ENCODE data around the gene KCNK17. TPM values are rescaled to one million over a fixed set of nuclear protein-coding genes. Genes with fewer than 3 reads are reported as not detected.

Gene KCNK17
- total RNA-seq, 1 donor from 2014 or later = not detected

- Mint-ChIP-seq H3K27me3 (ENCODE audit: insufficient read depth) (peaks cover 7% of the 10 kb centered on the region), H3K27ac (no peak overlapping the region), H3K9me3 (no peaks in the 10 kb centered on the region), H3K36me3 (ENCODE audit: low read depth) (no peaks in the 10 kb centered on the region), H3K4me1 (ENCODE audit: low read depth) (no peaks in the 10 kb centered on the region), H3K4me3 (no peak overlapping the region)
- intact Hi-C loops (cut with micrococcal nuclease) = no loop called here
- DNase-seq (ENCODE audit: low spot score) = no peak
Observed at GRCh38 chr6:39327507-39327906, 13.3 kb upstream of the KCNK17 start.

GRCh38 chr6:39322306-39322850 is 8.2 kb upstream of the KCNK17 start, which contains the start of gene KCNK16:
KCNK16 (minus strand) TSS chr6:39322702; CDS start chr6:39322540, 162 bp downstream.
- H3K27me3 Mint-ChIP-seq (ENCODE audit: insufficient read depth) = peaks cover 9% of the 10 kb centered on the region
- no peaks in the 10 kb centered on the region for H3K9me3 Mint-ChIP-seq
- no peak within 1 kb of the TSS for H3K27ac Mint-ChIP-seq
- H3K4me1 Mint-ChIP-seq (ENCODE audit: low read depth) = no peaks in the 10 kb centered on the region
- no peak for DNase-seq (ENCODE audit: low spot score)
- H3K4me3 Mint-ChIP-seq = no peak within 1 kb of the TSS
- intact Hi-C loops (cut with micrococcal nuclease) = no loop called here
- no peaks in the 10 kb centered on the region for H3K36me3 Mint-ChIP-seq (ENCODE audit: low read depth)

DNA sequence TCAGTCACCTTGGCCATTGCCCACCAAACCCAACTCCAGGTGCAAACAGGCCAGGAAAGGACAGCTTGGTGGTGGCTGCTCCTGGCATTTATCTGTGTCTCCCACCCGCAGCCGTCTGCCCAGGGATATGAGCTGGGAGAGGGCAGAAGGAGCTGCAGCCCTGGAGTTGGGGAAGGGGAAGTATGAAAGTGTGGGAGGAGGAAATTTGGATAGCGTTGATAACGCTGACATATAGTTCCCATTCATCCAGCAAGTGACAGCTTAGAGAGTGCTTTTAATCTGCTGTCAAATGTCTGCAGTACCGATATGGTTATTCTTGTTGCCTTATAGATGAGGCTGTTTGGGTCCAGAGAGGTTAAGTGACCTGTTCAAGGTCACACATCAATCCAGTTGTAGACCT is 7.5 kb upstream of the KCNK17 start:
- H3K4me3 Mint-ChIP-seq = no peak overlapping the region
- no peaks in the 10 kb centered on the region for H3K36me3 Mint-ChIP-seq (ENCODE audit: low read depth)
- H3K27me3 Mint-ChIP-seq (ENCODE audit: insufficient read depth) = peaks cover 12% of the 10 kb centered on the region
- H3K9me3 Mint-ChIP-seq = no peaks in the 10 kb centered on the region
- no peak overlapping the region for H3K27ac Mint-ChIP-seq
- no peak for DNase-seq (ENCODE audit: low spot score)
- no peaks in the 10 kb centered on the region for H3K4me1 Mint-ChIP-seq (ENCODE audit: low read depth)
- intact Hi-C loops (cut with micrococcal nuclease) = no loop called here

DNA sequence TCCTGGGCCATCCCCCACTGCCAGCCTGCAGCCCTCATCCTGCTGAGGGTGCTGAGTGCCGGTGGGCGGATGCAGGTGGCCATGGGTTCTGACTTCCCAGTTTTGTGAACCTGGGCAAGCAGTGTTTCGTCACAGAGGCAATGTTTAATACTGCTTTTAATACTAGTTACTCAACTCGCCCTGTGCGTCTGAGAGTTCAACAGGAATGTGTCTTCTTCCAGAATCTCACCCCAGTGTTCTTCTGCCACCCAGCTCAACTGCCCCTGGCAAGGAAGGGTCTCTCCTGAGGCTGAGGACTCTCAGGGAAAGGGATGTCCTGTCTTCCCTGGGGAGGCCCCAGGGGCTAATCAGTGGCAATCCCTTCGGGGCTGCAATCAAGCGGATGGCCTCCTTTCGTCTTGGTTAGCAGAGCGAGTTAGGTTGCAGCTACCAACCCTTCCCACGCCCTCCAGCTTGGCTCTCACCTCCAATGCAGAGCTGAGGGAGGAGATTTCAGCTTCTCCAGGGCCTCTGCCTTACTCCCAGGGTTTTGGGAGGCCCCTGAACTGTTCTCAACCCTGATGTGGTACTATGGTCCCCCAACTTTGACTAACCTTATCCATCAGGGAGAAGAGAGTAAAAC is 6.3 kb upstream of the KCNK17 start:
- intact Hi-C loops (cut with micrococcal nuclease) = no loop called here
- Mint-ChIP-seq H3K36me3 (ENCODE audit: low read depth) (no peaks in the 10 kb centered on the region), H3K4me1 (ENCODE audit: low read depth) (no peaks in the 10 kb centered on the region), H3K27ac (no peak overlapping the region), H3K4me3 (no peak overlapping the region), H3K9me3 (no peaks in the 10 kb centered on the region), H3K27me3 (ENCODE audit: insufficient read depth) (peaks cover 21% of the 10 kb centered on the region)
- DNase-seq (ENCODE audit: low spot score) = no peak

GRCh38 chr6:39319621-39320362 is 5.6 kb upstream of the KCNK17 start:
- Mint-ChIP-seq H3K4me3 (no peak overlapping the region), H3K36me3 (ENCODE audit: low read depth) (no peaks in the 10 kb centered on the region), H3K9me3 (no peaks in the 10 kb centered on the region), H3K27ac (no peak overlapping the region), H3K4me1 (ENCODE audit: low read depth) (no peaks in the 10 kb centered on the region), H3K27me3 (ENCODE audit: insufficient read depth) (peaks cover 27% of the 10 kb centered on the region)
- no peak for DNase-seq (ENCODE audit: low spot score)
- intact Hi-C loops (cut with micrococcal nuclease) = no loop called here

GRCh38 chr6:39317256-39317655 is 3.0 kb upstream of the KCNK17 start:
- intact Hi-C loops (cut with micrococcal nuclease) = no loop called here
- H3K9me3 Mint-ChIP-seq = no peaks in the 10 kb centered on the region
- no peak for DNase-seq (ENCODE audit: low spot score)

GRCh38 chr6:39313526-39314272 is 520 bp downstream of the KCNK17 start:
- Mint-ChIP-seq H3K9me3 (no peaks in the 10 kb centered on the region), H3K27ac (no peak overlapping the region), H3K36me3 (ENCODE audit: low read depth) (no peaks in the 10 kb centered on the region), H3K4me1 (ENCODE audit: low read depth) (no peaks in the 10 kb centered on the region), H3K4me3 (no peak overlapping the region), H3K27me3 (ENCODE audit: insufficient read depth) (peaks cover 44% of the 10 kb centered on the region)
- DNase-seq (ENCODE audit: low spot score) = no peak
- intact Hi-C loops (cut with micrococcal nuclease) = no loop called here

More at GRCh38 chr6:39317256-39317655, 3.0 kb upstream of the KCNK17 start:
- Mint-ChIP-seq H3K4me1 (ENCODE audit: low read depth) (no peaks in the 10 kb centered on the region), H3K27ac (no peak overlapping the region), H3K36me3 (ENCODE audit: low read depth) (no peaks in the 10 kb centered on the region), H3K27me3 (ENCODE audit: insufficient read depth) (peaks cover 34% of the 10 kb centered on the region), H3K4me3 (no peak overlapping the region)

DNA sequence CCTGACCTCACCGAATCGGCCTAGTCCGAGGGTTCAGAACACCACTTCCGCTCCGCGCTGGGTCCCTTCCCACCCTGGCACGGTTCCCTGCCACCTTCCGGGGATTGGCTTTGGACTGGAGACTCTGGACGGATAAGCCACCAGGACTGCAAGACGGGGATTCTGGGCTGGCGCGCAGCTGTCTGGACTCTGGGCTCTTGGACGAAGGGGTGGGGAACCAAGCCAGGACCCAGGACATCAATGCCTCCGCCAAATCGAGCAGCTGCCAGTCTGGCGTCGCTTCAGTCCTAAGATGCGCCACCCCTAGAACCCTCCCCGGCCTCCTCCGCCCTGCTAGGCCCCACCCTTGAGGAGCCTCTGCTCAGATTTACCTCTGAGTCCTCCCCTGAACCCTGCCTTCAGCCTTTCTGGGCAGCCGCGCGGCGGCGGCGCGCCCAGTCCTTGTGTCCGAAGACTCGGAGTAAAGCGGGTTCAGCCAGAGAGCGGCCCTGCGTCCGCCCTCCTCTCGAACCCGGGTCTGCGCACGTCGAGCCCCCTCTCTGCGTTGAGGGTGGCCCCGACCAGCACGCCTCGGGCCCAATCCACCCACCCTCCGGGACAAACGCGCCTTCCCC is 1.2 kb downstream of the KCNK17 start:
- Mint-ChIP-seq H3K9me3 (no peaks in the 10 kb centered on the region), H3K4me1 (ENCODE audit: low read depth) (no peaks in the 10 kb centered on the region), H3K27me3 (ENCODE audit: insufficient read depth) (peaks cover 43% of the 10 kb centered on the region), H3K36me3 (ENCODE audit: low read depth) (no peaks in the 10 kb centered on the region), H3K27ac (no peak overlapping the region), H3K4me3 (no peak overlapping the region)
- no peak for DNase-seq (ENCODE audit: low spot score)
- intact Hi-C loops (cut with micrococcal nuclease) = no loop called here

DNA sequence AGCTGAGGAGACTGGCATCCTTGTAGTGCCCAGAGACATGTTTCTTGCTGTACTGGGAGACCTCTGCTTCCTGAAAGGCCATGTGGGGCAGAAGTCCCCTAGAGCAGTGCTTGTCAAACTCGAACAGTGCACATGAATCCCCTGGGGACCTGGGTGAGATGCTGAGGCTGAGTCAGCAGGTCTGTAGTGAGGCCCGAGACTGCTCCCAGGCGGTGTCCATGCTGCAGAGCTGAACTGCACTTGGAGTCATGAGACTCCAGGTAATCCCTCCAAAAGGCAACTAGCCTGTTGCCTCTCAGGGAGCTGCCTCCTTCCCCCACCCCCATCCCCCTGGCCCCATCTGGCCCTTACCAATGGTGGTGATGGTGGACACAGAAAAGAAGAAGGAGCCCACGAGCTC is 3.7 kb downstream of the KCNK17 start:
- Mint-ChIP-seq H3K27me3 (ENCODE audit: insufficient read depth) (peaks cover 32% of the 10 kb centered on the region), H3K4me1 (ENCODE audit: low read depth) (no peaks in the 10 kb centered on the region), H3K9me3 (no peaks in the 10 kb centered on the region), H3K4me3 (no peak overlapping the region), H3K36me3 (ENCODE audit: low read depth) (no peaks in the 10 kb centered on the region), H3K27ac (no peak overlapping the region)
- intact Hi-C loops (cut with micrococcal nuclease) = loop anchor here (1.0 kb wide), 3 partner anchors 144 to 438 kb away; no protein-coding TSS in a partner anchor
- no peak for DNase-seq (ENCODE audit: low spot score)

DNA sequence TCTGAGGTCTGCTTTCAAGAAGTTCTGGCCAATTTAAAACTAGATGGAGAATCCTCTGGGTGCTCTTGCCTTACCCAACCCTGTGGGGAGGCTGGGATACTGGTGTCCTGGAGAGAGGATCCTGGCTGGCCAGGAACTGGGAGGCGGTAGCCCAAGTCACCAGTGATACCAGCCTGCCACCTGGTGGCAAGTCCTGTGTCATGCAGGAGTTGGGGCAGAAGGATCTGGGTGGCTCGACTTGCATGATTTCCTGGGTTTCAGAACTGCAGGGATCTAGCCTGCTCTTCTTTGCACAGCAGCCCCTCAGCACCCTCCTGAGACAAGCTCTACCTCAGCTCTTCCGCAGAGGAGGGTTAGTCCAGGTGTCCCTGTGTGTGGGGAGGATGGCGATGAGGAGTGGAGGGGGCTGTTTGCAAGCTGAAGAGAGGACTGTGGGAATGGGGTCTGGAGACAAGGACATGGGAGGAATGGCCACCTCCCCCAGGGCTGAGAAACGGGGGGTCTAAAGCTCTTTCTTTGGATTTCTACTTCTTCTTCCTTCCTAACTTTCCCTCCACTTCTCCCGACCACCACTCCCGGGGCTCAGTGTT is 4.2 kb downstream of the KCNK17 start:
- Mint-ChIP-seq H3K27ac (no peak overlapping the region), H3K36me3 (ENCODE audit: low read depth) (no peaks in the 10 kb centered on the region), H3K4me1 (ENCODE audit: low read depth) (no peaks in the 10 kb centered on the region), H3K27me3 (ENCODE audit: insufficient read depth) (peaks cover 28% of the 10 kb centered on the region), H3K9me3 (no peaks in the 10 kb centered on the region), H3K4me3 (no peak overlapping the region)
- DNase-seq (ENCODE audit: low spot score) = peak; percentile 38
- intact Hi-C loops (cut with micrococcal nuclease) = loop anchor here (1.0 kb wide), 3 partner anchors 144 to 438 kb away; no protein-coding TSS in a partner anchor

DNA sequence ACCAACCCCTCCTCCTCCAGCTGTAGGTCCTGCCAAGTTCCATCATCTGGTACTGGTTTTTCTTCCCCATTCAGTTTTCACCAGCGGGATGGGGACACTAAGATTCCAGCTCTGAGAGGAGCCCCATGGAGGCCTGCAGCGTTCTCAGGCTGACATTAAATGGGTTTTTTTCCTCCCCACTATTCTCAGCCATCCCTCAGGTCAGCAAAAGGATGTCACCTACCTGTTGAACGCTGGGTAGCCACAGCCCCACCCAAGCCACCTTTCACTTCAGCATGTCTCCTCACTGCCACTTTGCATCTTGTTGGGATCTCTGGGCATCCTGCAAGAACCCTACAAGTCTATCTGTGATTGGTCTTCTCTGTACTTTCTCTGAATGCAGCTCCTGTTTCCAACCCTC is 6.8 kb downstream of the KCNK17 start:
- no peak for DNase-seq (ENCODE audit: low spot score)
- Mint-ChIP-seq H3K27me3 (ENCODE audit: insufficient read depth) (peaks cover 15% of the 10 kb centered on the region), H3K27ac (no peak overlapping the region), H3K4me3 (no peak overlapping the region), H3K36me3 (ENCODE audit: low read depth) (no peaks in the 10 kb centered on the region), H3K9me3 (no peaks in the 10 kb centered on the region), H3K4me1 (ENCODE audit: low read depth) (peaks cover 8% of the 10 kb centered on the region)
- intact Hi-C loops (cut with micrococcal nuclease) = no loop called here

DNA sequence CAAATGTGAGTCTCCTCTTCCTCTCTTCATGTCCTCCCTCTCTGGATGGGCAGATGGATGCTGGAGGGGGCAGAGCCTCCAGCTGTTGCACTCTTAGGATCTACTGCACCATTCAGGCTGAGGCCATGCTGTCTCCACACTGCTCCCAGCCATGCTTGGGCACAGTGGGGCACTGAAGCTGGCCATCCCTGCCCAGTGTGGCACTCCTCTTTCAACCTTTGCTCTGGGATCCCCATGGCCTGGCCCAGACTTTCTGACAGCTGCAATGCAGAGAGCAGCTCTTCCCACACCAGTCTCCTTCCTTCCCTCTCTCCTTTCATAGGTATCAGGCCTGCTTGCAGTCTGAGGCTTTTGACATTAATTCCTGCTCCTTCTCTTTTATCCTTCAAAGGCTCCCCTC is 9.3 kb downstream of the KCNK17 start:
- Mint-ChIP-seq H3K9me3 (no peaks in the 10 kb centered on the region), H3K27ac (no peak overlapping the region), H3K4me1 (ENCODE audit: low read depth) (peaks cover 13% of the 10 kb centered on the region), H3K36me3 (ENCODE audit: low read depth) (no peaks in the 10 kb centered on the region), H3K4me3 (no peak overlapping the region), H3K27me3 (ENCODE audit: insufficient read depth) (peaks cover 2% of the 10 kb centered on the region)
- DNase-seq (ENCODE audit: low spot score) = no peak
- intact Hi-C loops (cut with micrococcal nuclease) = no loop called here

Measured in activated T-helper 1 cell treated with anti-CD3 and anti-CD28 coated beads, Interleukin-12 subunit alpha, Interleukin-12 subunit beta, Interleukin-2, Interleukin-4 antibody, amounts not matched to agents 30 ng/mL and 10 ng/mL and 1 ng/mL, durations not matched to agents 14 hours and 24 hours and 36 hours (primary cell).